H1 (cell line): ENCODE data around the gene NR4A1. TPM values are rescaled to one million over a fixed set of nuclear protein-coding genes. Genes with fewer than 3 reads are reported as not detected.

Source experiments
- CTCF ChIA-PET: fragments of 300-600 bp; sonication (Branson Sonifier 250); formaldehyde crosslinking; loops from one replicate; lab custom pipeline; 2021; ENCODE audit not compliant: partially characterized antibody; lab: Charles Lee
- POLR2A ChIA-PET: fragments of 300-600 bp; sonication (Branson Sonifier 250); formaldehyde crosslinking; loops from one replicate; lab custom pipeline; 2021; ENCODE audit warnings: inconsistent platforms; ENCODE audit not compliant: partially characterized antibody; lab: Charles Lee
- DNase-seq, 2 experiments: peaks; one replicate each; pipeline versions ENCODE4 v3.0.0 to v3.0.0-alpha.2; 2010 to 2022; ENCODE audit warnings: low spot score in 2 of 2, low read depth in 1 of 2, mixed read lengths in 1 of 2
- FAIRE-seq: peaks from 2 replicates; lab custom pipeline; 2011; peaks lifted over from hg19 to GRCh38; lab: Jason Lieb, UNC
- H2AFZ ChIP-seq: 2 replicates; pipeline ENCODE4 v1.8.1; 2012; ENCODE audit warnings: low read length, inconsistent platforms
- H2AK5ac ChIP-seq: 2 replicates; pipeline ENCODE4 v1.6.1; 2013; ENCODE audit warnings: low read depth, low read length
- H2BK120ac ChIP-seq: replicated peaks from 2 replicates; pipeline ENCODE3; 2013; ENCODE audit warnings: low read depth, low read length, inconsistent platforms
- H2BK12ac ChIP-seq: 2 replicates; pipeline ENCODE4 v1.6.1; 2013; ENCODE audit warnings: low read depth, low read length
- H2BK15ac ChIP-seq: 2 replicates; pipeline ENCODE4 v1.6.1; 2013; ENCODE audit warnings: low read length
- H2BK20ac ChIP-seq: 2 replicates; pipeline ENCODE4 v1.6.1; 2013; ENCODE audit warnings: low read length
- H2BK5ac ChIP-seq: 2 replicates; pipeline ENCODE4 v1.6.1; 2013; ENCODE audit warnings: low read depth, low read length
- H3K14ac ChIP-seq: 2 replicates; pipeline ENCODE4 v1.6.1; 2013; ENCODE audit warnings: inconsistent platforms; ENCODE audit not compliant: insufficient read length
- H3K18ac ChIP-seq: 2 replicates; pipeline ENCODE4 v1.6.1; 2013; ENCODE audit warnings: low read length; ENCODE audit errors: extremely low read depth
- H3K23ac ChIP-seq: 2 replicates; pipeline ENCODE4 v1.6.1; 2013; ENCODE audit warnings: inconsistent platforms; ENCODE audit not compliant: insufficient read length
- H3K23me2 ChIP-seq: 2 replicates; pipeline ENCODE4 v1.6.1; 2013; ENCODE audit warnings: low read depth, low read length
- H3K27ac ChIP-seq: 2 replicates; pipeline ENCODE4 v1.6.1; 2011; ENCODE audit warnings: low read depth, low read length, inconsistent platforms
- H3K27me3 ChIP-seq, 4 experiments: replicated peaks in 1 of 4; 1 replicate in 1 of 4; 2 replicates in 3 of 4; pipeline versions ENCODE4 v1.6.1 to v1.8.1; 2011 to 2013; ENCODE audit warnings: low read length in 3 of 4, mild to moderate bottlenecking in 3 of 4, inconsistent platforms in 2 of 4, mixed read lengths in 2 of 4, moderate library complexity in 1 of 4; ENCODE audit not compliant: control insufficient read depth in 3 of 4, insufficient read depth in 3 of 4; ENCODE audit errors: extremely low read depth in 1 of 4
- H3K36me3 ChIP-seq, 4 experiments: 2 replicates each; pipeline versions ENCODE4 v1.6.1 to v1.8.1; 2011 to 2013; ENCODE audit warnings: mild to moderate bottlenecking in 4 of 4, low read length in 3 of 4, moderate library complexity in 2 of 4, control low read depth in 1 of 4, inconsistent platforms in 1 of 4; ENCODE audit not compliant: insufficient read depth in 4 of 4, control insufficient read depth in 2 of 4
- H3K4ac ChIP-seq: replicated peaks from 2 replicates; pipeline ENCODE3; 2013; ENCODE audit warnings: low read length, low read depth, mixed read lengths, inconsistent platforms; ENCODE audit not compliant: insufficient read length
- H3K4me1 ChIP-seq, 4 experiments: replicated peaks in 1 of 4; 1 replicate in 1 of 4; 2 replicates in 3 of 4; pipeline versions ENCODE4 v1.6.1 to v1.8.1; 2011 to 2013; ENCODE audit warnings: low read length in 3 of 4, inconsistent platforms in 2 of 4, mixed read lengths in 1 of 4; ENCODE audit not compliant: insufficient read depth in 4 of 4, control insufficient read depth in 3 of 4
- H3K4me2 ChIP-seq, 2 experiments: 2 replicates each; pipeline versions ENCODE4 v1.6.1 to v1.8.1; 2011 to 2013; ENCODE audit warnings: low read depth in 2 of 2, low read length in 2 of 2, control low read depth in 1 of 2, inconsistent platforms in 1 of 2, mild to moderate bottlenecking in 1 of 2; ENCODE audit not compliant: insufficient read depth in 1 of 2
- H3K4me3 ChIP-seq, 4 experiments: fragments of 200-600, 300-600 bp in 1 of 4; sonication (generic), shearing (Covaris generic), sonication (Bioruptor Twin) in 1 of 4; 2 replicates each; pipeline versions ENCODE4 v1.5.1 to v1.8.1; 2011 to 2016; ENCODE audit warnings: low read length in 4 of 4, low read depth in 3 of 4, control low read depth in 2 of 4, inconsistent platforms in 2 of 4, mild to moderate bottlenecking in 2 of 4, mixed read lengths in 1 of 4, moderate library complexity in 1 of 4; ENCODE audit not compliant: insufficient read depth in 2 of 4; ENCODE audit errors: extremely low read depth in 1 of 4
- H3K56ac ChIP-seq: replicated peaks from 2 replicates; pipeline ENCODE3; 2013; ENCODE audit warnings: low read depth, mild to moderate bottlenecking, mixed read lengths, low read length, inconsistent platforms; ENCODE audit not compliant: insufficient read length
- H3K79me1 ChIP-seq: 2 replicates; pipeline ENCODE4 v1.6.1; 2013; ENCODE audit warnings: low read depth, low read length, control low read depth
- H3K79me2 ChIP-seq, 2 experiments: 2 replicates each; pipeline versions ENCODE4 v1.6.1 to v1.8.1; 2012 to 2013; ENCODE audit warnings: low read length in 2 of 2, mild to moderate bottlenecking in 2 of 2, inconsistent platforms in 1 of 2; ENCODE audit not compliant: insufficient read depth in 2 of 2, control insufficient read depth in 1 of 2
- H3K9ac ChIP-seq, 4 experiments: replicated peaks in 1 of 4; 1 replicate in 1 of 4; 2 replicates in 3 of 4; pipeline versions ENCODE4 v1.6.1 to v1.8.1; 2011 to 2013; ENCODE audit warnings: low read depth in 3 of 4, low read length in 3 of 4, control low read depth in 2 of 4, mild to moderate bottlenecking in 2 of 4, moderate library complexity in 2 of 4, inconsistent platforms in 1 of 4; ENCODE audit errors: extremely low read depth in 1 of 4
- H3K9me3 ChIP-seq, 2 experiments: 2 replicates each; pipeline versions ENCODE4 v1.6.1 to v1.8.1; 2012 to 2013; ENCODE audit warnings: mild to moderate bottlenecking in 2 of 2, moderate library complexity in 2 of 2, control low read depth in 1 of 2, inconsistent platforms in 1 of 2, low read depth in 1 of 2, low read length in 1 of 2, mixed read lengths in 1 of 2; ENCODE audit not compliant: insufficient read depth in 2 of 2
- H4K20me1 ChIP-seq, 2 experiments: replicated peaks in 1 of 2; 2 replicates each; pipeline versions ENCODE3 to v1.8.1; 2011 to 2013; ENCODE audit warnings: inconsistent platforms in 2 of 2, low read length in 2 of 2, mild to moderate bottlenecking in 1 of 2; ENCODE audit not compliant: insufficient read depth in 2 of 2, control insufficient read depth in 1 of 2
- H4K5ac ChIP-seq: 2 replicates; pipeline ENCODE4 v1.6.1; 2013; ENCODE audit warnings: low read length, low read depth, mixed read lengths, inconsistent platforms; ENCODE audit not compliant: insufficient read length
- H4K8ac ChIP-seq: 2 replicates; pipeline ENCODE4 v1.8.0; 2013; ENCODE audit warnings: mild to moderate bottlenecking, moderate library complexity, low read length, inconsistent platforms; ENCODE audit not compliant: insufficient read depth; ENCODE audit errors: extremely low read depth
- H4K91ac ChIP-seq: replicated peaks from 2 replicates; pipeline ENCODE3; 2013; ENCODE audit warnings: low read length, mixed read lengths, inconsistent platforms; ENCODE audit not compliant: insufficient read length
- CTCF ChIP-seq, 3 experiments: IDR thresholded peaks; 1 replicate in 2 of 3; 2 replicates in 1 of 3; pipeline versions ENCODE4 v1.5.1 to v1.6.1; 2011; ENCODE audit warnings: low read length in 3 of 3, mild to moderate bottlenecking in 3 of 3, inconsistent platforms in 2 of 3, low read depth in 1 of 3, moderate library complexity in 1 of 3; ENCODE audit not compliant: insufficient read depth in 1 of 3; ENCODE audit errors: control extremely low read depth in 1 of 3
- EP300 ChIP-seq, 2 experiments: IDR thresholded peaks; 1 replicate in 1 of 2; 2 replicates in 1 of 2; pipeline ENCODE4 v1.6.1; 2011 to 2012; ENCODE audit warnings: low read depth in 2 of 2, low read length in 2 of 2, mild to moderate bottlenecking in 2 of 2, borderline replicate concordance in 1 of 2, inconsistent platforms in 1 of 2, moderate library complexity in 1 of 2
- GTF2F1 ChIP-seq: IDR thresholded peaks from 2 replicates; pipeline ENCODE4 v1.6.1; 2012; ENCODE audit warnings: low read depth, low read length, improper control_type of control experiment, borderline replicate concordance
- POLR2A ChIP-seq, 2 experiments: IDR thresholded peaks; 1 replicate in 1 of 2; 2 replicates in 1 of 2; pipeline ENCODE4 v1.6.1; 2011; ENCODE audit warnings: low read depth in 2 of 2, low read length in 2 of 2, mild to moderate bottlenecking in 2 of 2; ENCODE audit errors: control extremely low read depth in 1 of 2
- RFX5 ChIP-seq: IDR thresholded peaks from 2 replicates; pipeline ENCODE4 v1.6.1; 2011; ENCODE audit warnings: low read depth, low read length, improper control_type of control experiment, borderline replicate concordance
- SIRT6 ChIP-seq: IDR thresholded peaks from one replicate; pipeline ENCODE4 v1.7.1; 2012; ENCODE audit warnings: low read length, inconsistent platforms
- TCF12 ChIP-seq: IDR thresholded peaks from 2 replicates; pipeline ENCODE4 v1.6.1; 2011; ENCODE audit warnings: low read depth, mild to moderate bottlenecking, low read length
- WGBS, 2 experiments: shearing (Covaris generic) in 1 of 2; methylation state at CpG; one replicate each; pipeline versions ENCODE4 v1.1.6 to v1.1.7; 2013 to 2015; ENCODE audit warnings: low lambda C conversion rate in 2 of 2, mixed read lengths in 2 of 2, inconsistent platforms in 1 of 2, low coverage in 1 of 2, missing lambda C conversion rate in 1 of 2; ENCODE audit not compliant: insufficient replicate concordance in 2 of 2, insufficient coverage in 1 of 2, insufficient read length in 1 of 2; ENCODE audit errors: extremely low coverage in 1 of 2, missing lambda C conversion rate in 1 of 2; 5-methylcytosine and 5-hydroxymethylcytosine counted together
- polyA plus RNA-seq, 7 experiments: library from polyadenylated mRNA; depleted of rRNA in 3 of 7; stranded (reverse) in 5 of 7; unstranded in 2 of 7; fragments of >200 nt in 5 of 7; fragments of 200-250 nt in 2 of 7; gene quantifications; 1 replicate in 5 of 7; 2 replicates in 1 of 7; 4 replicates in 1 of 7; pipeline versions ENCODE4 v1.2.1 to v1.2.3, GENCODE V29; 2011 to 2013; ENCODE audit warnings: missing spikeins in 2 of 7, mixed read lengths in 2 of 7
- total RNA-seq: library from RNA; stranded (reverse); fragmentation: NEBNext Ultra II Directional; extraction: Animal tissue kit (Norgen Biotek cat#: 25700); gene quantifications from 2 replicates; pipeline ENCODE4 v1.2.1, GENCODE V29; 2021

NR4A1 gene
- total and polyA plus RNA-seq, 2 of the 8 experiments (the other 6 are each of a cell fraction or from before 2014, with no cell fraction given): 18.7 to 23.3 TPM

DNA sequence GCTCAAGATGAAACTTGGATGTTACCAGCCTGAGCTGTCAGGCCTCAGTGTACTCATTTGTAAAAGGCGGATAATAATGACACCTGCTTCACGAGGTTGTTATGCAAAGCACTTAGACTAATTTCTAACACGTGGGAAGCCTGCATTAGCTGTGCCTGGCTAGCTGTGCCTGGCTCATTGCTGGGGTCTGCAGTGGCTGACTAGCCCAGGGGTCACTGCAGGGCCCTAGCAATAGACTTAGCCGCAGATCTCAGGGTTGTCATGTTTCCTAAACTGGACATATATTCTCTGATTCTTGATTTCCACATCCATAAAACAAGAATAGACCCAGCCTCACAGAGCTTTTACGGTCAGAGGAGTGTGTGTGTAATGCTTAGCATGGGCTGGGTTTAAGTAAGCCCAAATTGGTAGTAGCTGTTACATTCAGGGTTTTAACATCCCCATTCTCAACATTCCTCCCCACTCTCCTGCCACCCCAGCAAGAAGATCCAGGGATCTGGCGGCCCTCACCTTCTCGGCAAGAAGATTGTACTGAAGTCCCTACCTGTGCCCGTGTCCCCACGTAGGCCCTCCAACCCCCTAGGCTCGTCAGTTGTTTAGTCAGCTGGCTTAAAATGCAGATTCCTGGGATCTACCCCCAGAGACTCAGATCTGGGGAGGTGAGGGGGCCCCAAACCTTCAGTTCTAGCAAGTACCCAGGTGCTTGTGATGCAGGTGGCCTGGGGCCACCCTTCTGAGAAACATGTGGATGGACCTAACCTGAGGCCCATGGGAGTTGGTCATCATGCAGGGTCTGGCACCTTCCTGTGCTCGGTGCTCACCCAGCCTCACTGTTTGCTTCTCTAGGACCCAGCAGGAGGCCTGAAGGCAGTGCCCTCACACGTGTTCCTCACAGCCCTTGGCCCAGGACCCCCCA is 8.6 kb downstream of the NR4A1 start:
- H3K36me3 ChIP-seq: peaks cover 0 to 6% (median 4%) of the 10 kb centered on the region in 4 experiments; a peak in 4 of 8 replicates
- H2BK12ac ChIP-seq: no peak overlapping the region
- no peaks in the 10 kb centered on the region for H3K79me2 ChIP-seq
- H3K23me2 ChIP-seq: no peaks in the 10 kb centered on the region
- no peak overlapping the region for H2BK15ac ChIP-seq
- H2AK5ac ChIP-seq: no peak overlapping the region
- no peak overlapping the region for H4K91ac ChIP-seq
- peaks cover 2 to 3% of the 10 kb centered on the region in 2 experiments for H4K20me1 ChIP-seq
- WGBS, 2 experiments: 92% methylated on average over 12 of the region's 12 CpGs; no CpG with 5 or more reads in 1 of the 2 experiments
- no peak overlapping the region for H3K4ac ChIP-seq
- no peak overlapping the region for H3K18ac ChIP-seq
- no peak overlapping the region for H2BK120ac ChIP-seq
- no peaks in the 10 kb centered on the region; a peak in 1 of 7 replicates for H3K4me1 ChIP-seq
- no peak overlapping the region for H4K5ac ChIP-seq
- H2AFZ ChIP-seq: no peak overlapping the region
- no peaks in the 10 kb centered on the region for H3K79me1 ChIP-seq
- no peaks in the 10 kb centered on the region for H3K9me3 ChIP-seq
- H3K4me3 ChIP-seq: no peak overlapping the region
- H3K56ac ChIP-seq: no peak overlapping the region
- H2BK20ac ChIP-seq: no peak overlapping the region
- no peak overlapping the region for H4K8ac ChIP-seq
- H3K4me2 ChIP-seq: no peak overlapping the region
- ChIA-PET POLR2A (interaction anchor here (0.8 to 3.0 kb wide), 7 partner anchors 9 to 27 kb away, joined by 3 to 8 read pairs (median 3); partner anchors contain the start of genes ATG101 and NR4A1), CTCF (interaction anchor here (0.9 to 34.1 kb wide), 15 partner anchors 8 to 267 kb away, joined by 3 to 1022 read pairs (median 3); partner anchors contain the start of gene ATG101)
- no peak for FAIRE-seq
- no peak overlapping the region for H3K14ac ChIP-seq
- H3K23ac ChIP-seq: no peak overlapping the region
- H2BK5ac ChIP-seq: no peak overlapping the region
- H3K27me3 ChIP-seq: 0 out of 7 replicates have a peak, but pooled peaks cover 0 to 2% (median 0%) of the 10 kb centered on the region in 4 experiments
- TF ChIP-seq TCF12 (no peak), CTCF (IDR thresholded peaks at IDR 0.05; ENCODE audit: control extremely low read depth in 1 of 3, insufficient read depth in 1 of 3, low read depth in 1 of 3, low read length in 3 of 3) (no peak), SIRT6 (no peak), RFX5 (no peak), EP300 (IDR thresholded peaks at IDR 0.05; ENCODE audit: borderline replicate concordance in 1 of 2, low read depth in 2 of 2, low read length in 2 of 2) (no peak), POLR2A (IDR thresholded peaks at IDR 0.05; ENCODE audit: control extremely low read depth in 1 of 2, low read depth in 2 of 2, low read length in 2 of 2) (peak in 1 of 2 experiments; percentile 42; a peak in 1 of 3 replicates), GTF2F1 (no peak)
- no peak overlapping the region for H3K27ac ChIP-seq
- H3K9ac ChIP-seq: no peak overlapping the region
- no peak for DNase-seq
